Pancreas (tissue), 10 donors: ENCODE measurements around the gene RERE. TPM values are rescaled to one million over a fixed set of nuclear protein-coding genes. Genes with fewer than 3 reads are reported as not detected.

ENCODE experiments used
- ATAC-seq, 4 donors: fragments of 200-7000 bp; cut with Tn5 transposase; one replicate each; pipeline versions ENCODE4 v1.8.0 to v1.9.1; 2020; ENCODE audit warnings: mild to moderate bottlenecking in 4 of 4, moderate library complexity in 4 of 4
- DNase-seq, 6 donors: peaks; one replicate each; pipeline ENCODE4 v3.0.0-alpha.2; 2020
- FAIRE-seq: peaks from 2 replicates; lab custom pipeline; 2012; peaks lifted over from hg19 to GRCh38; lab: Jason Lieb, UNC
- H3K27ac ChIP-seq, 4 donors: fragments of 200-600 bp; sonication (generic); 1 replicate in 3 of 4; 2 replicates in 1 of 4; pipeline versions ENCODE4 v1.5.0 to v1.8.0; 2020
- H3K27me3 ChIP-seq, 4 donors: fragments of 200-600 bp; one replicate each; pipeline ENCODE4 v1.8.0; 2021
- H3K36me3 ChIP-seq, 3 donors: fragments of 200-600 bp; sonication (generic) in 1 of 3; one replicate each; pipeline versions ENCODE4 v1.5.0 to v1.8.0; 2020 to 2021
- H3K4me1 ChIP-seq, 3 donors: fragments of 200-600 bp; one replicate each; pipeline ENCODE4 v1.8.0; 2021
- H3K4me3 ChIP-seq, 4 donors: fragments of 200-600 bp; sonication (generic) in 2 of 4; one replicate each; pipeline versions ENCODE4 v1.5.0 to v1.8.0; 2020 to 2021
- H3K9me3 ChIP-seq, 4 donors: fragments of 200-600 bp; one replicate each; pipeline ENCODE4 v1.8.0; 2021
- WGBS, 2 donors: extraction: QIAGEN DNeasy Blood & Tissue Kit; methylation state at CpG; one replicate each; pipeline ENCODE4 v1.1.7; 2013; 5-methylcytosine and 5-hydroxymethylcytosine counted together
- intact Hi-C, 3 donors: fragments of 100-400 bp; cut with DNase I; formaldehyde crosslinking; loops; one replicate each; pipeline versions ENCODE4 v1.11.1 to v1.14.2; 2022
- polyA plus RNA-seq, 2 donors: library from polyadenylated mRNA; stranded (reverse); fragments of 200-250 nt; gene quantifications; one replicate each; pipeline ENCODE4 v1.2.3, GENCODE V29; 2013
- total RNA-seq, 6 donors: library from RNA; stranded (reverse); fragmentation: NEBNext Ultra II Directional in 4 of 6; extraction: Animal tissue kit (Norgen Biotek cat#: 25700) in 4 of 6; gene quantifications; one replicate each; pipeline versions ENCODE4 v1.2.1 to v1.2.4, GENCODE V29; 2021 to 2023
- TF ChIP-seq, protein P1 (sequence below), 4 donors: fragments of 200-600 bp; sonication (generic) in 3 of 4; IDR thresholded peaks; one replicate each; pipeline versions ENCODE4 v1.5.0 to v1.8.0; 2021; ENCODE audit warnings: antibody characterized with exemption in 4 of 4
- donor health status: healthy with polysubstance abuse.
- donor health status: DM: no; HTN: no; CAD: no; lungs with moderate emphysema.
- donor health status: DM: no; HTN: no; CAD: no.
- donor health status: control.
- donor health status: control.
- donor health status: Bipolar disorder and iron deficiency.
- donor health status: DM: yes; HTN: yes; CAD: no.
- donor health status: DM: no; HTN: no; CAD: no.
- donor health status: DM: no; HTN: no; CAD: no.
- donor health status: DM: yes; HTN: yes; CAD: no.

Gene RERE
- total and polyA plus RNA-seq, 8 donors: 27.0 to 76.7 (median 50.7) TPM

DNA sequence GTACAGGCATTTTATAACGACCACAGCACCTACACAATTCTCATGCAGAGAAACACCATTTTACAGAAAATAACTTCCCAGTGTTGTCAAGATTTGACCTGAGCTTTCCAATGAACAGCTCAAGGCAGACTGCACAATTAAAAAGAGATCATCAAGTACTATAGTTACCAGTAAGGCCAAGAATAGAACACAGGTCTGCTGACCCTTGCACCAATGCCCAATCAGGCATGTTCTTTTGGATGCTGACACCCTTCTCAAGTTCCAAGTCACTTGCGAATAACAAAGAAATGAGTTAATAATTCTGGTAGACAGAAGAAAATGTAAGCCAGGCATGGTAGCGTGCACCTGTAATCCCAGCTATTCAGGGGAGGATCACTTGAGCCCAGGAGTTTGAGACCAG lies 397.6 kb downstream of the RERE start:
- DNase-seq: no peak
- intact Hi-C loops: loop anchor here in 1 of 3 donors (5.0 kb wide), 1 partner anchor 48 kb away; no protein-coding TSS in a partner anchor
- WGBS, 2 donors: 33 to 38% methylated on average over 3 of the region's 3 CpGs
- TF ChIP-seq, protein P1, sequence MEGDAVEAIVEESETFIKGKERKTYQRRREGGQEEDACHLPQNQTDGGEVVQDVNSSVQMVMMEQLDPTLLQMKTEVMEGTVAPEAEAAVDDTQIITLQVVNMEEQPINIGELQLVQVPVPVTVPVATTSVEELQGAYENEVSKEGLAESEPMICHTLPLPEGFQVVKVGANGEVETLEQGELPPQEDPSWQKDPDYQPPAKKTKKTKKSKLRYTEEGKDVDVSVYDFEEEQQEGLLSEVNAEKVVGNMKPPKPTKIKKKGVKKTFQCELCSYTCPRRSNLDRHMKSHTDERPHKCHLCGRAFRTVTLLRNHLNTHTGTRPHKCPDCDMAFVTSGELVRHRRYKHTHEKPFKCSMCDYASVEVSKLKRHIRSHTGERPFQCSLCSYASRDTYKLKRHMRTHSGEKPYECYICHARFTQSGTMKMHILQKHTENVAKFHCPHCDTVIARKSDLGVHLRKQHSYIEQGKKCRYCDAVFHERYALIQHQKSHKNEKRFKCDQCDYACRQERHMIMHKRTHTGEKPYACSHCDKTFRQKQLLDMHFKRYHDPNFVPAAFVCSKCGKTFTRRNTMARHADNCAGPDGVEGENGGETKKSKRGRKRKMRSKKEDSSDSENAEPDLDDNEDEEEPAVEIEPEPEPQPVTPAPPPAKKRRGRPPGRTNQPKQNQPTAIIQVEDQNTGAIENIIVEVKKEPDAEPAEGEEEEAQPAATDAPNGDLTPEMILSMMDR (IDR thresholded peaks at IDR 0.05): no peak
- FAIRE-seq: no peak
- Histone ChIP-seq H3K27me3 (no peaks in the 10 kb centered on the region), H3K36me3 (no peaks in the 10 kb centered on the region), H3K9me3 (no peaks in the 10 kb centered on the region), H3K27ac (peak overlapping the region in 2 of 4 donors; percentile 90 to 95), H3K4me3 (peak overlapping the region in 2 of 4 donors; percentile 79 to 85), H3K4me1 (peaks cover 41 to 70% (median 61%) of the 10 kb centered on the region in 3 donors)
- no peak for ATAC-seq

DNA sequence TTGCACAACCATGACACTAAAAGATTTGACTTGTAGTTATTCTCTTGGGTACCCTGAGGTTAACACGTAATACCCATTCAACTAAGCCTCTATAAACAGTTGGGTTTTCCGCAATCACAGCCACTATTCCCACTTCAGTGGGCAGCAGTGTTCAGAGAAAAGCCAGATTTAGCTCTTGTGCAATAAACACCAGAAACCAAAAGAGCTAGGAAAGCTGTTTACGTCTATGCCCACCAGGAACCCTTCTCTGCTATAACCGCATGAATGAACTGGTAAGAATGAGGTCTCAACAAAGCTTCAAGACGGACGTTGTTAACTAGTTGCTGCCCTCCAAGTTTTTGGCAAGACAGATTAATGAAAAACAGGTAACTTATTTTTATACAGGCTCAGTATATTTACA lies 398.3 kb downstream of the RERE start:
- Histone ChIP-seq H3K9me3 (no peaks in the 10 kb centered on the region), H3K4me3 (peak overlapping the region in 1 of 4 donors; percentile 79), H3K4me1 (peaks cover 43 to 69% (median 67%) of the 10 kb centered on the region in 3 donors), H3K27me3 (no peaks in the 10 kb centered on the region), H3K36me3 (no peaks in the 10 kb centered on the region), H3K27ac (peak overlapping the region in 2 of 4 donors; percentile 90 to 95)
- no peak for ATAC-seq
- DNase-seq: no peak
- intact Hi-C loops: no loop called here
- WGBS, 2 donors: 59% methylated on average over 6 of the region's 6 CpGs
- no peak for FAIRE-seq
- TF ChIP-seq, protein P1 (IDR thresholded peaks at IDR 0.05): no peak

DNA sequence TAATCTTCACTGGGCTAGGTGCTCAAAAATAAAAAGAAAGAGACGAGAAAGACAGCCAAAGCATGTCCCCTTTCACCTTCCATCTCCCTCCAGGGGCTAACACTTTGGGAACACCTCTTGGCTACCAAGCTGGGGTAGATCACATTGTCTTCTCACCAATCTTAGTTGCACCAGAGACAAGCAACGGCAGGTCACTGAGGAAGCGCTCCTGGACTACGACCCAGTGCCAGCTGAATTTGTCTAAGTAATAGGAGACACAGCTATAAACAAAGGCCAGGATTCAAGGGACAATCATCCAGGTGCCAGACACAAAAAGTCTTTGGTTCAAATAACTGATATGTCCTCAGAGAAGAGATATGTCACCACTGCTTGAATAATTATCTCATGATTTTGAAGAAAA lies 399.1 kb downstream of the RERE start:
- ATAC-seq: no peak

DNA sequence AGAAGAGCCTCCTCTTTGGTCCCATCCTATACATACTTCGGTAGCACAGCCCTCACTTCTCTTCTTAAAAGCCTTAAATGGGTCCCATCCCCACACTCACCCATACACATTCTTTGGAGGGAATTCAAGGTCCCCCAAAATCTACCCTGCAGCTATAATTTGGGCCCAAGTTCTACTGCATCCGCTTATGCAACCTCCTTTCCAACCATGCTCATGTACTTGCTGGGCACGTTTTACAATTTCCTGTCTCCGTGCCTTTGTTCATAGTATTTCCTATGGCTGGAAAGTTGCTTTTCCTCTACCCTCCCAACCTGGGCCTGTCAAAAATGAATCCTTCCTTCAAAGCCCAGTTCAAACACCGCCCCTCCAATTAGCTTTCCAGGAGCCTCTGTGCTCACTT lies 399.8 kb downstream of the RERE start:
- TF ChIP-seq, protein P1 (IDR thresholded peaks at IDR 0.05): no peak
- no peak for FAIRE-seq
- H3K4me3 ChIP-seq: no peak overlapping the region
- 82 to 83% methylated on average over 5 of the region's 5 CpGs for WGBS, 2 donors
- H3K36me3 ChIP-seq: no peaks in the 10 kb centered on the region
- intact Hi-C loops: no loop called here
- no peak for ATAC-seq
- no peaks in the 10 kb centered on the region for H3K9me3 ChIP-seq
- H3K4me1 ChIP-seq: peaks cover 52 to 76% (median 73%) of the 10 kb centered on the region in 3 donors
- DNase-seq: no peak
- no peaks in the 10 kb centered on the region for H3K27me3 ChIP-seq
- peak overlapping the region in 2 of 4 donors; percentile 25 to 55 for H3K27ac ChIP-seq

More for the DNA sequence above, 399.1 kb downstream of the RERE start:
- TF ChIP-seq, protein P1 (IDR thresholded peaks at IDR 0.05): no peak
- no peak for DNase-seq
- Histone ChIP-seq H3K4me3 (no peak overlapping the region), H3K9me3 (no peaks in the 10 kb centered on the region), H3K4me1 (peaks cover 45 to 69% (median 67%) of the 10 kb centered on the region in 3 donors), H3K36me3 (no peaks in the 10 kb centered on the region), H3K27ac (peak overlapping the region in 2 of 4 donors; percentile 25 to 90), H3K27me3 (no peaks in the 10 kb centered on the region)
- no peak for FAIRE-seq
- WGBS, 2 donors: 79 to 85% methylated on average over 4 of the region's 4 CpGs
- intact Hi-C loops: no loop called here

DNA sequence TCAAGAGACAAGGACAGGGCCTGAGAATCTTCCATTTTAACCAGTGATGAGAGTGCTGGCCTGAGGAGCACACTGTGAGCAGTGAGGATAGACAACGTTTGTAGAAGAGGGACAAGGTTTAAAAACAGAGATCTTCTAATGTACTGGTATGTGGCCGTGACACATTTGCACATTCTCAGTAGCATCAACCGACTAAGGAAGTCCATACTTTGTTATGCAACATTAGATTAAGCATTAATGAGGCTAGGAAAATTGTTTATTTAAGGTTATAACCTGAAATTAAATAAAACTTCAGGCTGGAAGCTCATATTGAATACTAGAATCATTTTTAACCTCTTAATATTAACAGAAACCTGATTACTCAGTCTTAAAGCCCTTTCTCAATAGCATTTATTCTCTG lies 400.6 kb downstream of the RERE start:
- Histone ChIP-seq H3K36me3 (no peaks in the 10 kb centered on the region), H3K27ac (peak overlapping the region in 2 of 4 donors; percentile 25 to 35), H3K4me1 (peaks cover 60 to 79% (median 78%) of the 10 kb centered on the region in 3 donors), H3K4me3 (no peak overlapping the region), H3K27me3 (no peaks in the 10 kb centered on the region), H3K9me3 (no peaks in the 10 kb centered on the region)
- FAIRE-seq (no peak), ATAC-seq (no peak), DNase-seq (no peak)
- intact Hi-C loops: no loop called here
- TF ChIP-seq, protein P1 (IDR thresholded peaks at IDR 0.05): no peak
- 16 to 26% methylated on average over 3 of the region's 3 CpGs for WGBS, 2 donors
